Glomerular endothelial cell (primary cell): ENCODE data around the gene LYPD3. TPM values are rescaled to one million over a fixed set of nuclear protein-coding genes. Genes with fewer than 3 reads are reported as not detected.
A peak's percentile ranks its signal among the peaks of the same experiment; 100 is the strongest.

Experiments
- DNase-seq: peaks from one replicate; pipeline ENCODE4 v3.0.0-alpha.2; 2011; ENCODE audit warnings: low read depth, low spot score; ENCODE audit errors: extremely low read depth
- total RNA-seq: library from RNA; depleted of rRNA; stranded (reverse); fragments of >200 nt; gene quantifications from 2 replicates; pipeline ENCODE4 v1.2.3, GENCODE V29; 2015

LYPD3 gene
- total RNA-seq, 1 donor from 2014 or later, result not detected

GRCh38 chr19:43486412-43486811 lies 21.0 kb upstream of the LYPD3 start:
- no peak for DNase-seq

GRCh38 chr19:43485951-43486350 lies 20.5 kb upstream of the LYPD3 start:
- no peak for DNase-seq

- DNase-seq, result no peak
Measured at GRCh38 chr19:43483281-43483680, 17.9 kb upstream of the LYPD3 start.

- no peak for DNase-seq
Measured at GRCh38 chr19:43482193-43482592, 16.8 kb upstream of the LYPD3 start.

- DNase-seq, result no peak
Measured at GRCh38 chr19:43481701-43482100, 16.3 kb upstream of the LYPD3 start.

- no peak for DNase-seq
Measured at GRCh38 chr19:43480574-43480973, 15.2 kb upstream of the LYPD3 start.

- no peak for DNase-seq
Measured at GRCh38 chr19:43479961-43480561, 14.7 kb upstream of the LYPD3 start.

- DNase-seq, result no peak
Measured at GRCh38 chr19:43479226-43479625, 13.8 kb upstream of the LYPD3 start.

- DNase-seq, result no peak
Measured at GRCh38 chr19:43478323-43478722, 12.9 kb upstream of the LYPD3 start.

GRCh38 chr19:43476606-43477005 lies 11.2 kb upstream of the LYPD3 start:
- DNase-seq, result no peak

GRCh38 chr19:43474986-43475705 lies 9.7 kb upstream of the LYPD3 start:
- DNase-seq, result peak; percentile 55

- no peak for DNase-seq
Measured at GRCh38 chr19:43474487-43474886, 9.1 kb upstream of the LYPD3 start.

GRCh38 chr19:43471091-43471490 lies 5.7 kb upstream of the LYPD3 start:
- DNase-seq, result no peak

GRCh38 chr19:43470288-43470687 lies 4.9 kb upstream of the LYPD3 start:
- no peak for DNase-seq

- DNase-seq, result no peak
Measured at GRCh38 chr19:43469160-43469480, 3.7 kb upstream of the LYPD3 start.

- DNase-seq, result no peak
Measured at GRCh38 chr19:43468354-43469159, 3.1 kb upstream of the LYPD3 start.

- no peak for DNase-seq
Measured at GRCh38 chr19:43467730-43468129, 2.3 kb upstream of the LYPD3 start.

GRCh38 chr19:43467276-43467675 lies 1.9 kb upstream of the LYPD3 start:
- DNase-seq, result no peak

- DNase-seq, result no peak
Measured at GRCh38 chr19:43466793-43467192, 1.4 kb upstream of the LYPD3 start.

GRCh38 chr19:43464134-43464775 lies 1.2 kb downstream of the LYPD3 start:
- no peak for DNase-seq

- peak; percentile 45 for DNase-seq
Measured at GRCh38 chr19:43463381-43464133, 1.9 kb downstream of the LYPD3 start.
